GM18858 (cell line): ENCODE data around the gene HLX.

Experiments used
- ATAC-seq: cut with Tn5 transposase; IDR thresholded peaks from one replicate; pipeline ENCODE4 v1.9.1; 2021; ENCODE audit not compliant: unreplicated experiment

HLX gene

DNA sequence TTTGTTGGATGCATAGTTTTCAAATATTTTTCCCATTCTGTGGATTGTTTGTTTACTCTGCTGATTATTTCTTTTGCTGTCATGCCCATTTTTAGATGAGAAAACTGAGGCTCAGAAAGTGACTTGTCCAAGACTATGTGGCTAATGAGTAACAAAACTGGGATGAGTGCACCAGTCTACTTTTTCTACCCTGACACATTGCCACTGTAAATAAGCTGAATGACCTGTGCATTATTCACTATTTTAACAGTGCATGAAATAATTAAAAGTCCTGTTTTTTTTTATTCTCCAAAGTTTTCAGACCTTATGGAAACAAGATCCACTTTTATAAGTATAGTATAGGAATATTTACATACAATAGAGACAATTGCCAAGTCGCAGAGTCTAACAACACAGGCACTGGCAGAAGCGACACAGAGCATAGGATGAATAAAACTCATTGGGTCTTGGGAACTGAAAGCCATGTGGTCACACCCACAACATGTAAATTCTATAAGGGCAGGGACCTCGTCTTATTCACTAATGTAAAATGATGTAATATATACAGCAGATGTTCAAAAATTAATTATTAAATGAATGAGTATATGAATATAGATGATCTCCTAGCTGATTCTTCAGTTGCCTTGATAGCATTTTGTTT is 45.2 kb downstream of the HLX start:
- no peak for ATAC-seq

DNA sequence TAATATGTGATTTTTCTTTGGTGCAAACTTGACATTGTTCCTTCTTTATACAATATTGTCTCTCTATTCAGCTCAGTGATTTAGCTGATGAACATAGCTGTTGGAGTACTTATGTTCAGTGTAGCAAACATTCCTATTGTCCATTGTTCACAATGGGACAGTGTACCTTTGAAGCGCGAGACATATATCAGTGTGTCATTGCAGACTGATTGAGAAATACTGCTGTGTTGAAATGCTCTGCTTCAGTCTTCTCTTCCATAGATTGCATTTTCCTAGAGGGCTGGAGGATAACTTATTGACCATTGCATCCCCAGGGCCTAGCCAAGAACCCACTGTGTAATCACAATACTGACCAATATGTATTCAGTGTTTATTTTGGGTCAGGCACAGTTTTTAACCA is 46.5 kb downstream of the HLX start:
- no peak for ATAC-seq

DNA sequence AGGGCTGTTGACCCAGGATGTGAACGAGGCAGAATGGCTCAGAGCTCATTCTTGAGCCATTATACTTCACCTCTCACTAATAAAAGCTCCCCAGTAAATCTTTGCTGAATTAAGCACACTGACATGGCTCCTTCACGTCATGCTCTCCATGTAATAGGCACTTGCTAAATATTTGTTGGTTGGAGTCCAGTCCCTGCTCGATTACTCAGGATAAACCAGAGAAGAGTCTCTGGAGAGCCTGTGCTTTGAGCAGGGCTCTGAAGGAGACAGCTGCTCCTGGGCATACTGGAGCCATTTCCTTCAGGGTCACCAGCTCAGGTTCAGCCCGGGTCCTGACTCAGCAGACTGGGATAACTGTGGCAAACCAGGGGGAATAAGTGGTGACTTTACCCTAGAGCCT is 46.9 kb downstream of the HLX start:
- ATAC-seq, result no peak

DNA sequence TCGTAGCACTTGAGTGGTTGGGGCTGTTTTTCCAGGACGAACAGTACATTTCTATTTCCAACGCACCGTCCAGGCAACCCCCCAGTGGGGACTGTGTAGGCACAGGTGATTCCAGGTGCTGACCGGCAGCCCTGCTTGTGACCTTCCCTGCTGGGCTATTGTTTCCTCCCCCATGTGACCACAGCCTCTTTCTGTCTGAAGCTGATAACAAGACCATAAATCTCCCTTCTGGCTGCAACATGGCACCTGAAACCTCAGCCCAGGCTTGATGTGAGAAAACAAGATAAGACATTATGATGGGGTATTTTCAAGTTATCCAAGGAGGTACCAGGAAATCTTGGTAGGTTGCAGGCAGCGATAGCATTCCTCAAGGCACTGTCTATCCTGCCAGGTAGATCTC is 48.2 kb downstream of the HLX start:
- no peak for ATAC-seq

DNA sequence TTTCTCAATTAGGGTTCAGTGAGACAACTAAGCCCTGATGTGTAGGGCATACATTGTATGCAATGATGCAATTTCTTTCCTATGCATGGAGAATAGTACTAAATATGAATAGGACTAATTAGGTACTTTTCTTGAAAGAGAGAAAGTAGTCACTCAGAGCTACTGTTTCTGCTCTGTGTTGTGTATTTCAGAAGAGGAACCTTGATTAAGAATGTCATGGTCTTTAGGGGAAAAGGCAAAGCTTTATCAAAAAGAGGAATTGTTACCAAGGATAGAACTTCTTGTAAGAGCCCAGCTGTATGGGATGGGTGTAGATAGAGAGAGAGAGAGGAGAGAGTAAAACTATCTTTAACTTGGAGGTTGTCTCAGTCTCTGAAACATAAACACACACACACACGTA is 49.1 kb downstream of the HLX start:
- no peak for ATAC-seq

DNA sequence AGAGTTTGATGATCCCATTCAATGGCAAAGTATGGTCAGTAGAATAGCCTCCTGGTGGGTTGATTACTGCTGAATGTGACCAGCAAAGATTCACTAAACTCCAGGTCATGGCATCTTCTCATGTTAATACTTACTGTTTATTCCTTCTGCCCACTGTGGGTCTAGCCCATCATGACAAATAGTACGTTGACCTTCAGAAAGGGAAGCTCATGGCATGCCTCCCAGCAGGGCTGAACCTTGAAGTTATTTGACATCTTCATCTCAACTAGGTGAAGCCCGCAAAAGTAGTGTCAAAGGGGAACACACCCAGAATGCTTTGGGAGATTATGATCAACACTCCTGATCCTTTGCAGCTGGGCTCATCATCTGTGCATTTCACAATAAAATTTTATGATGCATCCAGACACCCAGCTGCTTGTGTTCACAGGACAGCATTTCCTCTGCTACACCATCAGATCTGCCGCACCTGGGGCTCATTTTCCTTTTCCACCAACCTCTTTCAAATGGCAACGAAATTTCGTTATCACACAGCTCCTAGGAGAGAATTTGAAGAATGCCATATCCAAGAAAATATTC is 49.6 kb downstream of the HLX start:
- ATAC-seq, result no peak

DNA sequence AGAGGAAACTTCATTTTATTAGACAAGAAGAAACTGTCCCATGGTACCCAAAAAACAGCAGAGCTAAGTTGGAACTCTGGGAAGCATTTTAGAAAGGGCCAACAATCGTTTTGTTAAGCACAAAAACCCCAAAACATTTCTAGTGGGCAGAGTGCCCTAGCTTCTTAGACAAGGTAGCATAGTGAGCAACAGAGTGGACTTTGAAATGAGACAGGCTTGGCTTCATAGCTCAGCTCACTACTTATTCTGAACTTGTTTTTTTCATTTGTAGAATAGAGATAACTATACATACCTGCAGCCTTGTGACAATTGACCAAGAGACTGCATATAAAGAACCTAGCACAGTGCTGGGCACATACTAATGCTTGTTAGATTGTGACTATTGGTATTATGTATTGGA is 50.1 kb downstream of the HLX start:
- no peak for ATAC-seq
